NCI-H1048 (cell line): ENCODE data around the gene PPP2R1B.
"Not testable (repeated sequence)": the region's sequence is repeated elsewhere in the genome, so short reads cannot be mapped to it uniquely, and the experiment has no call there.

Source experiments
- DNase-seq: peaks from one replicate; lab custom pipeline; 2025; lab: John Stamatoyannopoulos, UW

Gene PPP2R1B

DNA sequence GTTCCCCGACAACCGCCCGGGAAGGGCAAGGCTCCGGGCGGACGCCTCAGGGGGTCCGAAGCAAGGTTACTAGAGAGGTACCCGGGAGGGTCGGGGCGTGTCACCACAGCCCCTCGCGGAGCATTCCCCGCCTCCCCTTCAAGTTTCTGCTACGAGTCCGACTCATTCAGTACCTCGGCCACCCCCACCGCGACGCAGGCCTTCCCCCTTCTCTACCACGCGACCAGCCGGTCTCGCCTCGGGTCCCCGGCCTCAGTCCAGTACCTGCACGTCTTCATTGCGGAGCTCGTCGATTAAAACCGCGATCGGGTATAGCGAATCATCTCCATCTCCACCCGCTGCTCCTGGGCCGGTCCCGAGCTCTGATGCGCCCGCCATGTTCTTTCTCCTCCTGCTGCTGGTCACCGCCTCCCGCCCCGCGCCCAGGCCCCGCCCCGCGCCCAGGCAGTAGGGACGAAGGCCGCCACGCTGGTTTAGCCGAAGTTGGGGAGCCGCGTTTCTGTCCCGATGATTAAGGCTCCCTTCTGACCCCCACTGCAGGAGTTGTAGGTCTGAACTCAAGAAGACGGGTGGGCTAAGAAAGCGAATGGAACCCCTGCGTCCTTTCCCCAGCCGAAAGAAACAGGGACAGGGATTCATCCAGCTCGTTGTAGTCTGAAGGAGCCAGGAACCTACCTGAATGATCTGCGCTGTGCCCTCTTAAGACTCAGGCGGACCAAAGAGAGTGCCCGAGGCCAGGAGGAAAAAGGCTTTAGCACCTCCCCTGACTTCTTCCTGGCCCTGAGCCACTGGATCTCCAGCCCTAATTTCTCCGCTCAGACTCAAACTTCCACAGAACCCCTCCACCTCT, at the start of gene PPP2R1B:
TSS of gene PPP2R1B (minus strand) at position 406 of the 850 bp plus-strand sequence. CDS start at position 378, 28 bp downstream.
- peak; percentile 16 for DNase-seq

DNA sequence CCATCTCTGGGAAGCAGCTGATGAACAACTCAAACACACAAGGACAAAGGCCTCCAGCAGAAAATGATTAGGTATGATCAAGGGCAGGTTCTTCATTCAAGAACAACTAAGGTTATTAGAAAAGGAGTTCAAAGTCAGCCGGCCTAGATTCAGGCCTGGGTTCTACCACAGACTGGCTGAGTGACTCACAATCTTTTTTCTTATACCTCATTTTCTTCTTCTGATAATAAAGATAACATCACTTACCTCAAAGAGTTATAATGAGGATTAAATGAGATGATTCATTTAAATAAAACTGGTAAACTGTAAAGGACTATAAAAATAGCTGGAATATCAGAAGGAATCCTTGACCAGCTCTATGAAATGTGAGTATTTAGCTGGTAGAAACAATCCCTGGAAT, 49.3 kb upstream of the PPP2R1B start:
- no peak for DNase-seq

GRCh38 chr11:111814557-111815320, 48.5 kb upstream of the PPP2R1B start:
- DNase-seq, result no peak

- no peak for DNase-seq
These were observed 47.9 kb upstream of the PPP2R1B start for GRCh38 chr11:111814106-111814505.

DNA sequence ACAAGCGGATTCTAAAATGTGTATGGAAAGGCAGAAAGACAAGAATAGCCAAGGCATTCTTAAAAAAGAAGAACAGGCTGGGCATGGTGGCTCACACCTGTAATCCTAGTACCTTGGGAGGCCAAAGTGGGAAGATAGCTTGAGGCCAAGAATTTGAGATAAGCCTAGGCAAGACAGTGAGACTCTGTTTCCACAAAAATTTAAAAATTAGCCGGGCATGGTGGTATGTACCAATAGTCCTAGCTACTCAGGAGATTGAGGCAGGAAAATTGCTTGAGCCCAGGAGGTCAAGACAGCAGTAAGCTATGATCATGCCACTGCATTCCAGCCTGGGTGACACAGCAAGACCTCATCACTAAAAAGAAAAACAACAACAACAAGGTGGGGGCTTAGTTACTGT, 46.0 kb upstream of the PPP2R1B start:
- DNase-seq, result no peak

GRCh38 chr11:111811445-111811844, 45.3 kb upstream of the PPP2R1B start:
- no peak for DNase-seq

DNA sequence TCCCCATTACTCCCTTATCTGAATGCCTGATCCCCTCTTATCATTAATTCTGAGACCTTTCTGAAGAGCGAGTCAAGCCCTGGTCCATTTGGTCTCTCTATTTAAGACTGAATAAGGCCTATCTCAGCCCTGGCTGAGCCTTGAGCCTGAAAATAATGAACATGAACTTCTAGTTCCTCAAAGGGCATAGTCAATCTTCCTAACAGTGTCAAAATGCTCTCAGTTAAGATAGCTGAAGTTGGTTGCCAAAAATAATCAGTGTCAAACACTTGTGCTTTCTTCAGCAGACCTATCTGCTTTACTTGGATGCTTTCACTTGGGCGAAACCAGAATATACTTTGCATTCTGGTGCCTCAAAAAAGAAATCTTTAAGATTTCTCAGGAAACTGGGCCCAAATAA, 42.6 kb upstream of the PPP2R1B start:
- DNase-seq, result no peak

DNA sequence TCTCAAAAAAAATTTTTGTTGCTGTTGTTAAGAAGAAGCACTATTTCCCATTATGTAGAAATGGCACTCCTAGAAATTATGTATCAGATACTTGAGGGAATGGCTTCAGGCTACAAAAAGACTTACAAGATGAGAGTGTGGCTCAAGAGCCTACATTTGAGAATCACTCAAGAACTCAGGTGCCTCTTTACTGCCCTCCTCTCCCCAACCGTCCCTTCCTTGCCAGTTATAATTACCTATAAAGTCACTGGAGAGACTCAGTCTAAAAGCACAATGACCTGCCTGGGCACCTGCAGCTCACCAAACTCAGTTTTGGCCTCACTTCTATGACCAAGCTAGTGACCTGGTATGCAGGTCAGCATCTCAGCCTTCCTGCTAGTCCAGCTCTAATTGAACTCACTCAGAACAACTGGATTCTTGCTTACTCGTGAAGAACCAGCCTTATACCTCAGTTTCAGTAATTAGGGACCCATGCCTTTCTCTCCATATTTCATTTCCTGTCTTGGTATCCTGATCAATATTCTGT, 41.9 kb upstream of the PPP2R1B start:
- no peak for DNase-seq

DNA sequence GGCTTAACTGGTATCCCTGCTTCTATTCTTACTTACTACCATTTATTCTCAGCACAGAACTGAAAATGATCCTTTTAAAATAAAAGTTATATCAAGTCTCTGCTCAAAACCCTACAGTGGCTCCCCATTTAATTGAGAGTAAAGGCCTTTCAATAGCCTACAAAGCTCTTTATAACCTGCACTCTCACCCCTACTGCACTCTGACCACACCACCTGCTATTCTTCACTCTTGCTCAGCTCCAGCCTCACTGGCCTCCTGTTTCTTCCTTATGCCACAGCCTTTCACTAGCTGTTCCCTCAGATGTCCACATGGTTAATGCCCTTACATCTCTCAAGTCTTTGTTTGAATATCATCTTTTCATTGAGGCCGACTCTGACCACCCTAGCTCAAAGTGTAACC, 40.9 kb upstream of the PPP2R1B start:
- no peak for DNase-seq

GRCh38 chr11:111801135-111801534, 34.9 kb upstream of the PPP2R1B start:
- no peak for DNase-seq

- no peak for DNase-seq
These were observed 32.1 kb upstream of the PPP2R1B start for GRCh38 chr11:111798279-111798678.

DNA sequence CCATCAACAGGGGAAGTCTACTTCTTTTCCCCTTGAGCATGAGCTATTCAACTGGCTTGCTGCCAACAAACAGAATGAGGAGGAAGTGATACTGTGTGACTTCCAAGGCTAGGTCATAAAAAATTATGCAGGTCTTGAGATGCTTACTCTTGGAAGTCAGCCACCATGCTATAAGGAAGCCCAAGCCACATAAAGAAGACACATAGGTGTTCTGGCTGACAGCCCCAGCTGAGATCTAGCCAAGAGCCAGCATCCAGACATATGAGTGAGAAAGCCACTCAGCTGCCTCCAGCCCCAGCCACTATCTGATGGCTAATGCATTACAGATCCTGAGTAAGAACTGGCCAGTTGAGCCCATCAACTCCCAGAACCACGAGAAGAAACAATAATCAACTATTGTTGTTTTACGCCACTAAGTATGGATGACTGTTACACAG, 31.0 kb upstream of the PPP2R1B start:
- DNase-seq, result no peak

DNA sequence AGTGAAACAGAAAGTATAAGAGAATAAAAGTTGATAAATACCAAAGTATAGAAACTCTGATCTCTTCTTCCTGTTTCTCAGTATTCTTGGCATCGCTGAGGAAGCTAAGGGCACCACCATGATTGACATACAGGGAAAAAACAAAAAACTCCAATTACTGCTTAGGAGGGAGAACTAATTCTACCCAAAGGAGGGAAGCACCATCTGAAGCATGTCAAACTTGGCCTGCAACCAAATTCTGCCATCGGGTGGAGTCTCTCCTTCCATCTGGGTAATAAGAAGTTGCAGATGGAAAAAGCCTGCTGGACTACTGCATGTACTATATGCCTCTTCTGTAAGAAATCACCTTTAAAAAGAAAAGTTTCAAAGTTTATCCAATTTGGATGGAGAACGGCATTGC, 30.5 kb upstream of the PPP2R1B start:
- DNase-seq, result no peak

DNA sequence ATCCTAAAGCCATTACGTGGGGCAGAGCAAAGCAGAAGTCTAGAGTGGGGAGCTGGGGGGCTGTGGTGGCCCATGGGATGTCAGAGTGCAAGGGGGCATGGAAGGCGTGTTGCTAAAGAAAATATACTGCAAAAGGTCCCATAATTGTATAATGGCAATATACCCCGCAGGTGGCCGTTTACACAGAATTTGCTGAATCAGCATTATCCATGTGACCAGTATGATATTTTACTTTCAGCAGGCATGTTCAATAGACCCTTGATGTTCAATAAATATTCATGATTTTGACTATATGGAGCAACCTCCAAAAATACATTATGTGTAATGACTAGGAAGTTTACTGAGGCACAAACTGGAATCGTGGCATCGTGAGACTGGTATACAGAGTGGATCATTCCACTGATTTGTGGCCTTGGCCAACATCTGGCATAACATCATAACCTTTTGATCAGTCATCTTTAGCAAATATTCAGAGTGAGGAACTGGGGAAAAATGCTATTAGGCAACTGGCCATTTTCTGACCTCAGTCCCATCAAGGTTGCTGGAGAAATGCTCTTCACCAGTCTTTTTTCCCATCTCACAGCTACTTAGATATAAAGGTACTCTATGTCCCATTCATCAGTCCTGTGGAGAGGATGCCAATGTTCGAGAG, 29.3 kb upstream of the PPP2R1B start:
- DNase-seq, result no peak

GRCh38 chr11:111793863-111794262, 27.7 kb upstream of the PPP2R1B start:
- DNase-seq, result no peak

- DNase-seq, result no peak
These were observed 26.8 kb upstream of the PPP2R1B start for GRCh38 chr11:111792955-111793500.

DNA sequence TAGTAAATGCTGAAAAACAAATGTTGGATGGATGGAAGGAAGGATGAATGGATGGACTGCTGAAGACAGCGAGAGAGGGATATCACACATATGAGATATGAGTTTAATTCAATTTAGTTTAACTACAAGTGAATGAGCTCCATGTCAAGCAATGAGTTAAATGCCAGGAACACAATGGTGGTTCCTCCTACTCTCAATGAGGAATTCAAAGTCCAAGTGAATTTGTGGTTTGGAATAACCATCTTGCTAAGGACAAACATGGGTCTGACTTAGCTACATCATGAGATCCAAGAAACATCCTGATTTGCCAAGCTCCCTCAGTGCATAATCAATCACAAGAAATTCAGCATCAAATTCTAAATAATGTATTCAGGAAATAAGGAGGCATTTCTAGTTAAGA, 26.1 kb upstream of the PPP2R1B start:
- no peak for DNase-seq

DNA sequence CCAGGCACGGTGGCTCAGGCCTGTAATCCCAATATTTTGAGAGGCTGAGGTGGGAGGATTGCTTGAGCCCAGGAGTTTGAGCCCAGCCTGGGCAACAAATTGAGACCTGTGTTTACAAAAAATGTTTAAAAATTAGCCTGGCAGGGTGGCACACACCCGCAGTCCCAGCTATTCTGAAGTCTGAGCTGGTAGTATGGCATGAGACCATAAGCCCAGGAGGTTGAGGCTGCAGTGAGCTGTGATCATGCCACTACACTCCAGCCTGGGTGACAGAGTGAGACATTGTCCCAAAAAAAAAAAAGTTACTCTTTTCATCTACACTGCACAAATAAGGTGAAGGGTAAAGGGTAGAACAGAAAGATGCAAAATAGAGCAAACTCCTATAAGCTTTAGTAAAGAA, 22.3 kb upstream of the PPP2R1B start:
- no peak for DNase-seq

DNA sequence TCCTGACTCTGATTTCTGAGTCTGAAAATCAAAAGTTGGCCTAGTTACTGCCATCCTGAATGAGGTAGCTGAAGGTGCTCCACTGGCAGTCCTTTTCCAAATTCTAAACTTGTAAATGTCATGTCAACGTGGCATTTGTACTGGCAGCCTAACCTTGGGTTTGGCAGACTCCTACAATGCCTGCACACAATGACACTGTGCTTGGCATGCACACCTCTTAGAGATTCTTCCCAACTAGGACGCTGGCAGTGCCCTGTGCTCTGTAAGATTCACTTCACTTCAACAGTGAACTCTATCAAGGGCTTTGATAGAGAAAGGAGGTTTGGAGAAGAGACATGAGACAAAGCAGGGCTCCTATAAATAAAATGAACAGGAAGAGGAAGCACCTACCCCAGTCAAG, 21.9 kb upstream of the PPP2R1B start:
- no peak for DNase-seq

GRCh38 chr11:111785886-111786412, 19.8 kb upstream of the PPP2R1B start:
- DNase-seq, result no peak

GRCh38 chr11:111785076-111785475, 18.9 kb upstream of the PPP2R1B start:
- no peak for DNase-seq

DNA sequence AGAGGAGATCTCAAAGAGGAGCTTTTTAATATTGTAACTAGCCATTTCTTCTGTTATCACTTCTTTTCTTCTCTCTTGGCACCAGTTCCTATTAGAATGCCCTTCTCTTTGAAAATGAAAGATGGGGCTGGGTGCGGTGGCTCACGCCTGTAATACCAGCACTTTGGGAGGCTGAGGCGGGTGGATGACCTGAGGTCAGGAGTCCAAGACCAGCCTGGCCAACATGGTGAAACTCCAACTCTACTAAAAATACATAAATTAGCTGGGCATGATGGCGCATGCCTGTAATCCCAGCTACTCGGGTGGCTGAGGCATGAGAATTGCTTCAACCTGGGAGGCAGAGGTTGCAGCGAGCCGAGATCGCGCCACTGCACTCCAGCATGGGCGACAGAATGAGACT, 18.1 kb upstream of the PPP2R1B start:
- not testable (repeated sequence) for DNase-seq
